ENCODE results near the gene PSD.

GRCh38 chr10:102421757-102422512, 3.4 kb upstream of the PSD start:
- no peak for TF ChIP-seq FOXM1 (IDR thresholded peaks at IDR 0.05; ENCODE audit: borderline replicate concordance)
- no peak for TF ChIP-seq SP1 (IDR thresholded peaks at IDR 0.05)
- no peak for TF ChIP-seq BHLHE40 (IDR thresholded peaks at IDR 0.05; ENCODE audit: borderline replicate concordance)
- TF ChIP-seq FOXK2 (IDR thresholded peaks at IDR 0.05) = no peak
- TF ChIP-seq L3MBTL2 (conservative IDR thresholded peaks at IDR 0.05) = peak; percentile 18; the same call in 1 of the 2 replicates
- no peak for TF ChIP-seq CTBP1 (IDR thresholded peaks at IDR 0.05; ENCODE audit: borderline replicate concordance)
- TF ChIP-seq ELF4 (IDR thresholded peaks at IDR 0.05) = no peak
- TF ChIP-seq ZNF384 (IDR thresholded peaks at IDR 0.05) = no peak
- no peak for TF ChIP-seq SUZ12 (IDR thresholded peaks at IDR 0.05)
- no peak for TF ChIP-seq FOXA1 (IDR thresholded peaks at IDR 0.05)
- no peak for TF ChIP-seq TARDBP (IDR thresholded peaks at IDR 0.05)
- no peak for TF ChIP-seq ARNT (IDR thresholded peaks at IDR 0.05)
- TF ChIP-seq, protein P1, sequence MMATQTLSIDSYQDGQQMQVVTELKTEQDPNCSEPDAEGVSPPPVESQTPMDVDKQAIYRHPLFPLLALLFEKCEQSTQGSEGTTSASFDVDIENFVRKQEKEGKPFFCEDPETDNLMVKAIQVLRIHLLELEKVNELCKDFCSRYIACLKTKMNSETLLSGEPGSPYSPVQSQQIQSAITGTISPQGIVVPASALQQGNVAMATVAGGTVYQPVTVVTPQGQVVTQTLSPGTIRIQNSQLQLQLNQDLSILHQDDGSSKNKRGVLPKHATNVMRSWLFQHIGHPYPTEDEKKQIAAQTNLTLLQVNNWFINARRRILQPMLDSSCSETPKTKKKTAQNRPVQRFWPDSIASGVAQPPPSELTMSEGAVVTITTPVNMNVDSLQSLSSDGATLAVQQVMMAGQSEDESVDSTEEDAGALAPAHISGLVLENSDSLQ (IDR thresholded peaks at IDR 0.05) = no peak
